Natural killer cell (primary cell): ENCODE measurements around the gene MGAT5B. TPM values are rescaled to one million over a fixed set of nuclear protein-coding genes. Genes with fewer than 3 reads are reported as not detected.

Experiments used
- ATAC-seq, 3 donors: fragments of 150-1000 bp in 2 of 3; fragments of 200-7000 bp in 1 of 3; cut with Tn5 transposase; 1 replicate in 1 of 3; 2 replicates in 2 of 3; pipeline ENCODE4 v1.10.0; 2021; ENCODE audit warnings: mild to moderate bottlenecking in 2 of 3, moderate library complexity in 2 of 3
- DNase-seq, 2 donors: peaks; one replicate each; pipeline versions ENCODE4 v3.0.0 to v3.0.0-alpha.2; 2013 to 2021; ENCODE audit warnings: mixed read lengths in 1 of 2
- H3K27ac ChIP-seq: one replicate; pipeline ENCODE4 v1.5.1; 2013; ENCODE audit warnings: mild to moderate bottlenecking, low read length
- H3K27me3 ChIP-seq: one replicate; pipeline ENCODE4 v1.6.1; 2013; ENCODE audit warnings: low read length; ENCODE audit not compliant: control insufficient read depth, insufficient read depth
- H3K36me3 ChIP-seq: one replicate; pipeline ENCODE4 v1.6.1; 2013; ENCODE audit warnings: low read length; ENCODE audit not compliant: control insufficient read depth, insufficient read depth
- H3K4me1 ChIP-seq: one replicate; pipeline ENCODE4 v1.6.1; 2013; ENCODE audit warnings: low read length; ENCODE audit not compliant: control insufficient read depth, insufficient read depth
- H3K4me3 ChIP-seq: one replicate; pipeline ENCODE4 v1.5.1; 2013; ENCODE audit warnings: low read length
- H3K9me3 ChIP-seq: one replicate; pipeline ENCODE4 v1.6.1; 2013; ENCODE audit warnings: low read length; ENCODE audit not compliant: control insufficient read depth, insufficient read depth
- H3K27ac Mint-ChIP-seq, 2 donors: one replicate each; pipeline ENCODE4 v1.8.0; 2022; ENCODE audit warnings: mild to moderate bottlenecking in 2 of 2, mixed read lengths in 2 of 2, moderate library complexity in 1 of 2
- H3K27me3 Mint-ChIP-seq, 2 donors: one replicate each; pipeline ENCODE4 v1.8.0; 2022; ENCODE audit warnings: low read depth in 2 of 2, mixed read lengths in 2 of 2
- H3K36me3 Mint-ChIP-seq: one replicate; pipeline ENCODE4 v1.8.0; 2022; ENCODE audit warnings: mixed read lengths
- H3K4me1 Mint-ChIP-seq, 2 donors: one replicate each; pipeline ENCODE4 v1.8.0; 2022; ENCODE audit warnings: mixed read lengths in 2 of 2
- H3K4me3 Mint-ChIP-seq: one replicate; pipeline ENCODE4 v1.8.0; 2022; ENCODE audit warnings: mild to moderate bottlenecking, moderate library complexity, mixed read lengths
- H3K9me3 Mint-ChIP-seq, 2 donors: one replicate each; pipeline ENCODE4 v1.8.0; 2022; ENCODE audit warnings: mixed read lengths in 2 of 2
- WGBS: methylation state at CpG from one replicate; pipeline ENCODE4 v1.1.7; 2013; ENCODE audit warnings: missing lambda C conversion rate; ENCODE audit not compliant: insufficient coverage; 5-methylcytosine and 5-hydroxymethylcytosine counted together
- intact Hi-C: fragments of 100-400 bp; cut with micrococcal nuclease; formaldehyde crosslinking; loops from one replicate; pipeline ENCODE4 v1.14.2; 2022
- total RNA-seq, 4 donors: library from RNA; stranded (reverse); fragments of 120-200 nt in 1 of 4; gene quantifications; one replicate each; pipeline versions ENCODE4 v1.2.3 to v1.2.4, GENCODE V29; 2013 to 2022
- TF ChIP-seq, protein P1 (sequence below): fragments of 200-600 bp; IDR thresholded peaks from one replicate; pipeline ENCODE4 v1.8.0; 2022; ENCODE audit warnings: antibody characterized with exemption

MGAT5B gene
- total RNA-seq, 3 donors from 2014 or later (not counting 1 experiment from before 2014, with no cell fraction given): not detected

DNA sequence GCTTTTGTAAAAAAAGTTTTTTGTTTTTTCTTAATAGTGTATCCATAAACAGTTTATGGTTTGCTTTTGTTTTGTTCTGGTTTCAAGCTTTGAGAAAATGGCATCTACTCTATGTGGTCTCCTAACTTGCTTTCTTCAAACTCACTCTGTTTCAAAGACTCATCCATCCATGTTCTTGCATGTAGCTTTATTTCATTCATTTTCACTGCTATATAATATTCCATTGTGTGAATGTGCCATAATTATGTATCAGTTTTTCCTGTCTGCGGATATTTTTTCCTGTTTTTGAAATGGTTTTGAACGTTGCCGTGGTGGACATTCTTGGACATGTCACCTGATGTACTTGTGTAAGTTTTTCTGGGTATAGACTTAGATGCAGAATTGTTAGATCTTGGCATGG, 39.1 kb downstream of the MGAT5B start:
- no peaks in the 10 kb centered on the region for H3K9me3 ChIP-seq
- Mint-ChIP-seq H3K27ac (no peak overlapping the region), H3K4me1 (no peaks in the 10 kb centered on the region), H3K36me3 (no peaks in the 10 kb centered on the region), H3K9me3 (no peaks in the 10 kb centered on the region), H3K4me3 (no peak overlapping the region), H3K27me3 (peaks cover 0 to 14% of the 10 kb centered on the region in 2 donors)
- ATAC-seq (no peak), DNase-seq (no peak)
- H3K4me3 ChIP-seq: no peak overlapping the region
- H3K27me3 ChIP-seq: no peaks in the 10 kb centered on the region
- intact Hi-C loops: no loop called here
- no peaks in the 10 kb centered on the region for H3K36me3 ChIP-seq
- WGBS: 94% methylated on average over 3 of the region's 3 CpGs
- H3K4me1 ChIP-seq: no peaks in the 10 kb centered on the region
- H3K27ac ChIP-seq: no peak overlapping the region
- TF ChIP-seq, protein P1, sequence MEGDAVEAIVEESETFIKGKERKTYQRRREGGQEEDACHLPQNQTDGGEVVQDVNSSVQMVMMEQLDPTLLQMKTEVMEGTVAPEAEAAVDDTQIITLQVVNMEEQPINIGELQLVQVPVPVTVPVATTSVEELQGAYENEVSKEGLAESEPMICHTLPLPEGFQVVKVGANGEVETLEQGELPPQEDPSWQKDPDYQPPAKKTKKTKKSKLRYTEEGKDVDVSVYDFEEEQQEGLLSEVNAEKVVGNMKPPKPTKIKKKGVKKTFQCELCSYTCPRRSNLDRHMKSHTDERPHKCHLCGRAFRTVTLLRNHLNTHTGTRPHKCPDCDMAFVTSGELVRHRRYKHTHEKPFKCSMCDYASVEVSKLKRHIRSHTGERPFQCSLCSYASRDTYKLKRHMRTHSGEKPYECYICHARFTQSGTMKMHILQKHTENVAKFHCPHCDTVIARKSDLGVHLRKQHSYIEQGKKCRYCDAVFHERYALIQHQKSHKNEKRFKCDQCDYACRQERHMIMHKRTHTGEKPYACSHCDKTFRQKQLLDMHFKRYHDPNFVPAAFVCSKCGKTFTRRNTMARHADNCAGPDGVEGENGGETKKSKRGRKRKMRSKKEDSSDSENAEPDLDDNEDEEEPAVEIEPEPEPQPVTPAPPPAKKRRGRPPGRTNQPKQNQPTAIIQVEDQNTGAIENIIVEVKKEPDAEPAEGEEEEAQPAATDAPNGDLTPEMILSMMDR: no peak

DNA sequence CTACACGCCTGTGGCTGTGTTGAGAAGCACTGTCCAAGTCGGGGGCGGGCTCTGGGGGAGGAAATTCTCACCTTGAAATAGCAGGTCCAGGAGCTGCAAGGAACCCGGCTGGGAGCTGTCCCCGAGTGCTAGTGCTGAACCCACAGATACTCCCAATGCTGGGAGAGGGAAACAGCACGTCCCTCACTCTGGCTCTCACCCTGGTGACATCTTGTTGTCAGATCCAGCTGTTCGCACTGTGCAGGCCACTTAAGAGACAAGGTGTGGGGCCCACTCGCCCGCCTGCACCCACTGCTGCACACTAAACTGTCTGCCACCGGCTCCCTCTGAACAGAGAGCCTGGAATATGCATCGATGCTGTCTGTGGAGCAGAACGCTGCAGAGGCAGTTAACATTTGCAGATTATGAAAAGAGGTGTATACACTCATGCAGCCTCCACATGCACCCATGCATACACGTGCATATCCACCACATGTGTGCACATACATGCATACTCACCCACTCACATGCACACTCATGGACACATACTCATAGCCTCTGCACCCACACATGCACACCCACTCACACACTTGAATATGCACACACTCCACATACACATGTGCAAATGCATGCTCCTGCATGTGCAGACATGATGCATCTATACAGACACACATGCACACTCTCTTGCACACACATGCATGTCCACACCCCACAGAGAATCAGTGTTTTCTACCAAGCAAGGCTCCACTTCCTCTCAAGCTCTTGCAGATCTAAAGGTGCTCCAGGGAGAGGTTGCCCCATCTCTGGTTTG, 42.0 kb downstream of the MGAT5B start:
- Histone ChIP-seq H3K9me3 (no peaks in the 10 kb centered on the region), H3K27ac (no peak overlapping the region), H3K4me1 (no peaks in the 10 kb centered on the region), H3K4me3 (no peak overlapping the region), H3K36me3 (no peaks in the 10 kb centered on the region), H3K27me3 (no peaks in the 10 kb centered on the region)
- H3K9me3 Mint-ChIP-seq: no peaks in the 10 kb centered on the region
- no peak overlapping the region for H3K4me3 Mint-ChIP-seq
- WGBS: 35% methylated on average over 13 of the region's 13 CpGs
- ATAC-seq (peak; percentile 26 to 60 (median 52)), DNase-seq (peak in 1 of 2 donors; percentile 54)
- H3K27me3 Mint-ChIP-seq: peaks cover 0 to 18% of the 10 kb centered on the region in 2 donors
- intact Hi-C loops: no loop called here
- H3K27ac Mint-ChIP-seq: no peak overlapping the region
- TF ChIP-seq, protein P1: no peak
- H3K36me3 Mint-ChIP-seq: no peaks in the 10 kb centered on the region
- H3K4me1 Mint-ChIP-seq: no peaks in the 10 kb centered on the region

GRCh38 chr17:76911299-76912017, 43.3 kb downstream of the MGAT5B start:
- H3K4me3 Mint-ChIP-seq: no peak overlapping the region
- Histone ChIP-seq H3K36me3 (no peaks in the 10 kb centered on the region), H3K27me3 (no peaks in the 10 kb centered on the region), H3K9me3 (no peaks in the 10 kb centered on the region), H3K4me1 (no peaks in the 10 kb centered on the region), H3K4me3 (no peak overlapping the region), H3K27ac (no peak overlapping the region)
- no peaks in the 10 kb centered on the region for H3K9me3 Mint-ChIP-seq
- no peak for ATAC-seq
- 84% methylated on average over 5 of the region's 5 CpGs for WGBS
- H3K27ac Mint-ChIP-seq: no peak overlapping the region
- DNase-seq: no peak
- TF ChIP-seq, protein P1: no peak
- intact Hi-C loops: no loop called here
- H3K36me3 Mint-ChIP-seq: no peaks in the 10 kb centered on the region
- peaks cover 0 to 14% of the 10 kb centered on the region in 2 donors for H3K27me3 Mint-ChIP-seq
- H3K4me1 Mint-ChIP-seq: no peaks in the 10 kb centered on the region
